Neutrophil (primary cell): ENCODE data around the gene GART.

Experiments
- H3K27ac ChIP-seq: fragments of 200-600 bp; sonication (generic); 2 replicates; pipeline ENCODE4 v1.5.1; 2016; ENCODE audit warnings: mild to moderate bottlenecking, moderate library complexity
- H3K27me3 ChIP-seq: fragments of 200-600 bp; sonication (generic); 2 replicates; pipeline ENCODE4 v1.6.0; 2016; ENCODE audit warnings: mild to moderate bottlenecking
- H3K36me3 ChIP-seq: fragments of 200-600 bp; sonication (generic); 2 replicates; pipeline ENCODE4 v1.5.1; 2017
- H3K4me1 ChIP-seq, 2 experiments: fragments of 200-600 bp in 1 of 2; sonication (generic) in 1 of 2; 1 replicate in 1 of 2; 2 replicates in 1 of 2; pipeline versions ENCODE4 v1.5.1 to v1.6.1; 2013 to 2016; ENCODE audit warnings: low read depth in 1 of 2, low read length in 1 of 2, mild to moderate bottlenecking in 1 of 2, moderate library complexity in 1 of 2; ENCODE audit not compliant: control insufficient read depth in 1 of 2, insufficient read depth in 1 of 2
- H3K4me3 ChIP-seq, 2 experiments: fragments of 200-600 bp in 1 of 2; sonication (generic) in 1 of 2; 1 replicate in 1 of 2; 2 replicates in 1 of 2; pipeline ENCODE4 v1.5.1; 2013 to 2016; ENCODE audit warnings: low read depth in 1 of 2, low read length in 1 of 2, mild to moderate bottlenecking in 1 of 2, moderate library complexity in 1 of 2
- H3K9me3 ChIP-seq: fragments of 200-600 bp; sonication (generic); 2 replicates; pipeline ENCODE4 v1.5.1; 2016
- CTCF ChIP-seq: fragments of 200-600 bp; sonication (generic); IDR thresholded peaks from 2 replicates; pipeline ENCODE4 v1.5.1; 2016; ENCODE audit warnings: antibody characterized with exemption

The GART gene

GRCh38 chr21:33541756-33542639 is at the start of gene GART:
Gene GART, minus strand, starts transcription at chr21:33542117. Its CDS starts 2,802 bp downstream, at chr21:33539315.
- H3K4me1 ChIP-seq: peaks cover 44 to 46% of the 10 kb centered on the region in 2 experiments
- H3K36me3 ChIP-seq: peaks cover 8% of the 10 kb centered on the region
- H3K9me3 ChIP-seq: no peaks in the 10 kb centered on the region
- no peak for TF ChIP-seq CTCF
- H3K27me3 ChIP-seq: no peaks in the 10 kb centered on the region
- peak within 1 kb of the TSS; percentile 98 for H3K27ac ChIP-seq
- peak within 1 kb of the TSS; percentile 90 to 98 for H3K4me3 ChIP-seq

DNA sequence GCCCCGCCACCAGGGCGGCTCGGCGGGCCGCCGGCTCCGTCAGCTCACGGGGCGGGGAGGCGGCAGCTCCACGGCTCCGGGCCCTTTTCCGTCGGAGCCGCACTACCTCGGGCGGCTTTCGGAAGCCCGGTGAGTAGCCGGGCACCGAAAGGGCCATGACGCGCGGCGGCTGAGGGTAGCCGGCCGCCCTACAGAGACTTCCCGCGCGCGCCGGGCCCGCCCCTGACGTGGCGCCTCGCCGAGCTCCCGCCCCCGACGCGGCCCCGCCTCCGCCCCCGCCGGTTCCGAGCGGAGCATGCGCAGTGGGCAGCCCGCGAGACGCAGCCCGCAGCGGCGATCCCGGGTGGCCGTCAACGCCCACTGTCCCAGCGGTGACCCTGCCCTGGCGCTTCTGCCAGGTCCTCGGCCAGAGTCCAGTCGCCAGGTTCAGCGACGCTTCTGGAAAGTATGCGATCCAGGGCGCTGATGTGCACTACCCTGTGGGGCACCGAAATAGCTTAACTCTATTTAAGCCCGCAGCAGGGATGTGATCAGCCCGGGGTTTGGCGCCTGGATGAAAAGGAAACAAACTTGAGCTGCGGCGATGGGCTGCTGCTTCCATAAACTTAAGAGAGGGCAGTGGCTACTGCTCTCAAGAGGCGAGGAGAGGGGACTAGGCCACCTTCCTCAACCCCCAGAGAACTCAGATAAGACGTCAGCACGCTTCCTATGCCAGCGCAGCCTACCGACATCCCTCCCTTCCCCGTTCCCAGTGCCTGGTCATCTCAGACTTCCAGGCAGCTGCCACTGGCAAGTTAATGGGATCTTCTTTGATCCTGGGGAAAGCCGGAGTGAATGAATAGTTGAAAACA is 46.8 kb upstream of the GART start, which contains the start of gene DONSON:
DONSON (minus strand) TSS at position 200 of the 851 bp plus-strand sequence; CDS start at position 157, 43 bp downstream.
- peaks cover 4% of the 10 kb centered on the region for H3K36me3 ChIP-seq
- H3K27me3 ChIP-seq: peaks cover 6% of the 10 kb centered on the region

GRCh38 chr21:33587792-33588484 is 46.0 kb upstream of the GART start:
- H3K9me3 ChIP-seq: no peaks in the 10 kb centered on the region
- H3K36me3 ChIP-seq: no peaks in the 10 kb centered on the region
- no peak for TF ChIP-seq CTCF
- peak overlapping the region; percentile 74 for H3K27ac ChIP-seq
- H3K27me3 ChIP-seq: peaks cover 6% of the 10 kb centered on the region
- H3K4me3 ChIP-seq: peak overlapping the region; percentile 82 to 94
- peaks cover 13 to 18% of the 10 kb centered on the region in 2 experiments for H3K4me1 ChIP-seq

More for the DNA sequence above, 46.8 kb upstream of the GART start, which contains the start of gene DONSON:
- Histone ChIP-seq H3K4me1 (peaks cover 13 to 18% of the 10 kb centered on the region in 2 experiments), H3K27ac (peak within 1 kb of the TSS; percentile 74), H3K4me3 (peak within 1 kb of the TSS; percentile 82 to 94), H3K9me3 (no peaks in the 10 kb centered on the region)
- no peak for TF ChIP-seq CTCF

- Histone ChIP-seq H3K4me3 (no peak overlapping the region), H3K36me3 (no peaks in the 10 kb centered on the region), H3K4me1 (peaks cover 13 to 19% of the 10 kb centered on the region in 2 experiments), H3K27me3 (peaks cover 6% of the 10 kb centered on the region), H3K9me3 (no peaks in the 10 kb centered on the region), H3K27ac (no peak overlapping the region)
- TF ChIP-seq CTCF: no peak
Measured at GRCh38 chr21:33586927-33587326, 45.0 kb upstream of the GART start.

GRCh38 chr21:33584455-33584854 is 42.5 kb upstream of the GART start:
- Histone ChIP-seq H3K4me3 (no peak overlapping the region), H3K27me3 (peaks cover 6% of the 10 kb centered on the region), H3K9me3 (no peaks in the 10 kb centered on the region), H3K4me1 (peaks cover 13 to 22% of the 10 kb centered on the region in 2 experiments), H3K27ac (no peak overlapping the region), H3K36me3 (no peaks in the 10 kb centered on the region)
- TF ChIP-seq CTCF: no peak
